Uterus (tissue), 4 donors: ENCODE results near the gene SFXN1. TPM values are rescaled to one million over a fixed set of nuclear protein-coding genes. Genes with fewer than 3 reads are reported as not detected.

ENCODE experiments used
- DNase-seq, 2 donors: peaks; one replicate each; pipeline ENCODE4 v3.0.0-alpha.2; 2019 to 2020
- H3K27ac ChIP-seq, 2 donors: fragments of 200-600 bp; sonication (generic); 1 replicate in 1 of 2; 2 replicates in 1 of 2; pipeline ENCODE4 v1.5.1; 2016 to 2018
- H3K27me3 ChIP-seq, 2 donors: fragments of 200-600 bp; sonication (generic); one replicate each; pipeline ENCODE4 v1.5.1; 2018 to 2019; ENCODE audit warnings: control low read depth in 1 of 2
- H3K36me3 ChIP-seq, 2 donors: fragments of 200-600 bp; sonication (generic); one replicate each; pipeline ENCODE4 v1.5.1; 2019; ENCODE audit warnings: control low read depth in 1 of 2
- H3K4me1 ChIP-seq, 2 donors: fragments of 200-600 bp; sonication (generic); one replicate each; pipeline ENCODE4 v1.5.1; 2018 to 2019; ENCODE audit warnings: control low read depth in 1 of 2
- H3K4me3 ChIP-seq, 2 donors: fragments of 200-600 bp; sonication (generic); 1 replicate in 1 of 2; 2 replicates in 1 of 2; pipeline ENCODE4 v1.5.1; 2018 to 2019; ENCODE audit warnings: mild to moderate bottlenecking in 1 of 2
- H3K9me3 ChIP-seq, 2 donors: fragments of 200-600 bp; sonication (generic); one replicate each; pipeline ENCODE4 v1.5.1; 2019; ENCODE audit warnings: control low read depth in 1 of 2
- POLR2A ChIP-seq, 2 donors: fragments of 450-650 bp; IDR thresholded peaks; one replicate each; pipeline ENCODE4 v1.6.1; 2016; ENCODE audit warnings: antibody characterized with exemption in 2 of 2, mild to moderate bottlenecking in 1 of 2, moderate library complexity in 1 of 2
- intact Hi-C: fragments of 100-400 bp; cut with DNase I; formaldehyde crosslinking; loops from one replicate; pipeline ENCODE4 v1.15.1; 2023; ENCODE audit warnings: low total_unique reads
- total RNA-seq, 4 donors: library from RNA; depleted of rRNA in 3 of 4; stranded (reverse); fragments of >200 nt in 3 of 4; gene quantifications; one replicate each; pipeline versions ENCODE4 v1.1.0 to v1.2.4, GENCODE V29; 2014 to 2023
- TF ChIP-seq, protein P1 (sequence below), 4 experiments: fragments of 200-600 bp in 2 of 4; fragments of 450-650 bp in 2 of 4; sonication (generic) in 2 of 4; IDR thresholded peaks; one replicate each; pipeline ENCODE4 v1.5.1; 2016 to 2019; ENCODE audit warnings: antibody characterized with exemption in 4 of 4, mild to moderate bottlenecking in 2 of 4, moderate library complexity in 1 of 4
- donor health status: DM: yes; HTN: yes; CAD: no.

The SFXN1 gene
- total RNA-seq, 4 donors from 2014 or later: 4.9 to 63.5 (median 42.3) TPM

DNA sequence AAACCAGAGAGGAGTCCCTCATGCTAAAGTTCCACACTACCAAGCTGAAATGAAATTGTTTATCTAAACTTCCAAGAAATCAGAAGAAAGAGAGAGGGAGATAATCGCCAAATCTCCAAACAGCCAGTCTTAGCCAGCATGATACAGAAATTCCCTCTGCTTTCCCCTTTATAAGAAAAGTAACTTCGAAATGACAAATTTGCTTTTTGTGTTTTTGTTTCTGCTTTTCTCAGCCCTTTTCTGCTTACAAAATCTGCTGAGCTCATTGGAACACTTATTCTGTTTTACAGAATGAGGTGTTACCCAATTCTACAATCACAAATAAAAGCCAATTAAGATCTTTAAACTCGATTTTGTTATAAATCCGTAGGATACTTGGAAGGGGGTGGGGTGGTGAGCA, 72.9 kb downstream of the SFXN1 start:
- Histone ChIP-seq H3K9me3 (no peaks in the 10 kb centered on the region), H3K27me3 (no peaks in the 10 kb centered on the region), H3K27ac (no peak overlapping the region), H3K36me3 (no peaks in the 10 kb centered on the region), H3K4me3 (no peak overlapping the region), H3K4me1 (no peaks in the 10 kb centered on the region)
- DNase-seq: no peak
- TF ChIP-seq, protein P1, sequence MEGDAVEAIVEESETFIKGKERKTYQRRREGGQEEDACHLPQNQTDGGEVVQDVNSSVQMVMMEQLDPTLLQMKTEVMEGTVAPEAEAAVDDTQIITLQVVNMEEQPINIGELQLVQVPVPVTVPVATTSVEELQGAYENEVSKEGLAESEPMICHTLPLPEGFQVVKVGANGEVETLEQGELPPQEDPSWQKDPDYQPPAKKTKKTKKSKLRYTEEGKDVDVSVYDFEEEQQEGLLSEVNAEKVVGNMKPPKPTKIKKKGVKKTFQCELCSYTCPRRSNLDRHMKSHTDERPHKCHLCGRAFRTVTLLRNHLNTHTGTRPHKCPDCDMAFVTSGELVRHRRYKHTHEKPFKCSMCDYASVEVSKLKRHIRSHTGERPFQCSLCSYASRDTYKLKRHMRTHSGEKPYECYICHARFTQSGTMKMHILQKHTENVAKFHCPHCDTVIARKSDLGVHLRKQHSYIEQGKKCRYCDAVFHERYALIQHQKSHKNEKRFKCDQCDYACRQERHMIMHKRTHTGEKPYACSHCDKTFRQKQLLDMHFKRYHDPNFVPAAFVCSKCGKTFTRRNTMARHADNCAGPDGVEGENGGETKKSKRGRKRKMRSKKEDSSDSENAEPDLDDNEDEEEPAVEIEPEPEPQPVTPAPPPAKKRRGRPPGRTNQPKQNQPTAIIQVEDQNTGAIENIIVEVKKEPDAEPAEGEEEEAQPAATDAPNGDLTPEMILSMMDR (IDR thresholded peaks at IDR 0.05): no peak
- TF ChIP-seq POLR2A (IDR thresholded peaks at IDR 0.05): no peak
- intact Hi-C loops: no loop called here

- H3K27ac ChIP-seq: no peak overlapping the region
- intact Hi-C loops: no loop called here
- no peaks in the 10 kb centered on the region for H3K9me3 ChIP-seq
- TF ChIP-seq, protein P1 (IDR thresholded peaks at IDR 0.05): no peak
- TF ChIP-seq POLR2A (IDR thresholded peaks at IDR 0.05): no peak
- H3K4me3 ChIP-seq: no peak overlapping the region
- no peaks in the 10 kb centered on the region for H3K36me3 ChIP-seq
- no peak for DNase-seq
- H3K4me1 ChIP-seq: no peaks in the 10 kb centered on the region
- no peaks in the 10 kb centered on the region for H3K27me3 ChIP-seq
Measured at GRCh38 chr5:175554296-175554695, 75.9 kb downstream of the SFXN1 start.

- intact Hi-C loops: no loop called here
- Histone ChIP-seq H3K36me3 (no peaks in the 10 kb centered on the region), H3K9me3 (no peaks in the 10 kb centered on the region), H3K4me1 (no peaks in the 10 kb centered on the region), H3K27ac (no peak overlapping the region), H3K27me3 (no peaks in the 10 kb centered on the region), H3K4me3 (no peak overlapping the region)
- no peak for DNase-seq
- TF ChIP-seq, protein P1 (IDR thresholded peaks at IDR 0.05): no peak
- TF ChIP-seq POLR2A (IDR thresholded peaks at IDR 0.05): no peak
Measured at GRCh38 chr5:175555168-175555785, 76.9 kb downstream of the SFXN1 start.

DNA sequence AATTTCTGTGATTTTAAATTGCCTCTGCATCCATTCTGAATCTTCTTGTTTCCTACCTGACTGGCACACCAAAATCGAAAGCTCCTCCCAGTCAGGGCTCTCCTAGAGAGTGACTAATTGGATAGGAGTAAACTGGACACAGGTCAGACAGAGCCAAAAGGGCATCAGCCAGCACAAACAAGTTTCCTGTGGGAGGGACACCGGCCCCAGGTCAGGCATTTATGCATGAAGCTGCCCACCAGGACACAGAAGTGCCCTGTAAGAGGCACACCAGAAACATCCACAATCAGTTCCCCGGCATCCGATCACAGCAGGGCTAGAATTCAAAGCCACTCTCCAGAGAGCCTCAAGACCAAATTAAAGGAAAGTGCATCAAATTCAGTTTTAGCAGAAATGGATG, 78.4 kb downstream of the SFXN1 start:
- DNase-seq: no peak
- intact Hi-C loops: no loop called here
- H3K27me3 ChIP-seq: no peaks in the 10 kb centered on the region
- TF ChIP-seq, protein P1 (IDR thresholded peaks at IDR 0.05): no peak
- TF ChIP-seq POLR2A (IDR thresholded peaks at IDR 0.05): no peak
- H3K9me3 ChIP-seq: no peaks in the 10 kb centered on the region
- no peak overlapping the region for H3K27ac ChIP-seq
- H3K4me1 ChIP-seq: no peaks in the 10 kb centered on the region
- H3K36me3 ChIP-seq: no peaks in the 10 kb centered on the region
- H3K4me3 ChIP-seq: no peak overlapping the region

GRCh38 chr5:175557778-175558177, 79.4 kb downstream of the SFXN1 start:
- H3K4me1 ChIP-seq: no peaks in the 10 kb centered on the region
- TF ChIP-seq, protein P1 (IDR thresholded peaks at IDR 0.05): no peak
- no peak for TF ChIP-seq POLR2A (IDR thresholded peaks at IDR 0.05)
- H3K9me3 ChIP-seq: no peaks in the 10 kb centered on the region
- no peak for DNase-seq
- H3K27ac ChIP-seq: no peak overlapping the region
- intact Hi-C loops: no loop called here
- no peaks in the 10 kb centered on the region for H3K36me3 ChIP-seq
- no peak overlapping the region for H3K4me3 ChIP-seq
- no peaks in the 10 kb centered on the region for H3K27me3 ChIP-seq
